CD14-positive monocyte (primary cell): ENCODE results near the gene LILRB3. TPM values are rescaled to one million over a fixed set of nuclear protein-coding genes. Genes with fewer than 3 reads are reported as not detected.

Experiments
- DNase-seq, 3 donors: peaks; one replicate each; pipeline ENCODE4 v3.0.0-alpha.2; 2011 to 2022
- H2AFZ ChIP-seq: 2 replicates; pipeline ENCODE4 v1.6.0; 2012; ENCODE audit warnings: mild to moderate bottlenecking, low read depth, low read length, inconsistent platforms; ENCODE audit not compliant: insufficient read depth, poor library complexity, severe bottlenecking
- H3K27ac ChIP-seq, 2 donors: 1 replicate in 1 of 2; 2 replicates in 1 of 2; pipeline ENCODE4 v1.5.1; 2012 to 2013; ENCODE audit warnings: low read length in 2 of 2, control low read depth in 1 of 2, inconsistent platforms in 1 of 2, low read depth in 1 of 2, mild to moderate bottlenecking in 1 of 2
- H3K27me3 ChIP-seq, 2 donors: one replicate each; pipeline versions ENCODE4 v1.6.0 to v1.6.1; 2011 to 2013; ENCODE audit warnings: low read length in 2 of 2; ENCODE audit not compliant: control insufficient read depth in 2 of 2, insufficient read depth in 2 of 2
- H3K36me3 ChIP-seq, 2 donors: replicated peaks in 1 of 2; 1 replicate in 1 of 2; 2 replicates in 1 of 2; pipeline versions ENCODE4 v1.5.1 to v1.6.1; 2012 to 2013; ENCODE audit warnings: low read length in 2 of 2, control low read depth in 1 of 2, inconsistent platforms in 1 of 2, mild to moderate bottlenecking in 1 of 2; ENCODE audit not compliant: insufficient read depth in 2 of 2, control insufficient read depth in 1 of 2
- H3K4me1 ChIP-seq, 2 donors: 1 replicate in 1 of 2; 2 replicates in 1 of 2; pipeline versions ENCODE4 v1.5.1 to v1.6.1; 2012 to 2013; ENCODE audit warnings: low read length in 2 of 2, control low read depth in 1 of 2, inconsistent platforms in 1 of 2, mild to moderate bottlenecking in 1 of 2, moderate library complexity in 1 of 2; ENCODE audit not compliant: insufficient read depth in 2 of 2, control insufficient read depth in 1 of 2
- H3K4me2 ChIP-seq: replicated peaks from 2 replicates; pipeline ENCODE3; 2012; ENCODE audit warnings: low read length, moderate library complexity, mild to moderate bottlenecking; ENCODE audit not compliant: poor library complexity, severe bottlenecking; ENCODE audit errors: extremely low read depth
- H3K4me3 ChIP-seq, 3 experiments: fragments of 200-600 bp in 1 of 3; sonication (generic) in 1 of 3; replicated peaks in 1 of 3; 1 replicate in 2 of 3; 2 replicates in 1 of 3; pipeline ENCODE4 v1.5.1; 2011 to 2013; ENCODE audit warnings: low read length in 3 of 3, mild to moderate bottlenecking in 3 of 3, control low read depth in 2 of 3, low read depth in 2 of 3, inconsistent platforms in 1 of 3, moderate library complexity in 1 of 3
- H3K79me2 ChIP-seq: 2 replicates; pipeline ENCODE4 v1.6.0; 2012; ENCODE audit warnings: mild to moderate bottlenecking, control low read depth, inconsistent platforms, low read length, moderate library complexity; ENCODE audit not compliant: insufficient read depth
- H3K9ac ChIP-seq: 2 replicates; pipeline ENCODE4 v1.6.0; 2017; ENCODE audit warnings: low read length, mild to moderate bottlenecking; ENCODE audit not compliant: insufficient read depth, poor library complexity, severe bottlenecking
- H3K9me3 ChIP-seq, 2 donors: replicated peaks in 1 of 2; 1 replicate in 1 of 2; 2 replicates in 1 of 2; pipeline versions ENCODE4 v1.5.1 to v1.6.1; 2012 to 2013; ENCODE audit warnings: low read length in 2 of 2, control low read depth in 1 of 2; ENCODE audit not compliant: control insufficient read depth in 1 of 2, insufficient read depth in 1 of 2
- H4K20me1 ChIP-seq: 2 replicates; pipeline ENCODE4 v1.6.0; 2012; ENCODE audit warnings: mild to moderate bottlenecking, low read length, control low read depth, moderate library complexity; ENCODE audit not compliant: insufficient read depth
- H3K27ac Mint-ChIP-seq, 7 donors: one replicate each; pipeline ENCODE4 v1.8.0; 2020; ENCODE audit warnings: mild to moderate bottlenecking in 7 of 7, mixed read lengths in 7 of 7, moderate library complexity in 6 of 7, inconsistent platforms in 2 of 7
- H3K27me3 Mint-ChIP-seq, 3 donors: one replicate each; pipeline ENCODE4 v1.8.0; 2021 to 2022; ENCODE audit warnings: low read depth in 3 of 3, mild to moderate bottlenecking in 3 of 3, mixed read lengths in 3 of 3, moderate library complexity in 3 of 3, inconsistent platforms in 1 of 3
- H3K36me3 Mint-ChIP-seq, 2 donors: one replicate each; pipeline ENCODE4 v1.8.0; 2020; ENCODE audit warnings: mixed read lengths in 2 of 2, inconsistent platforms in 1 of 2, mild to moderate bottlenecking in 1 of 2
- H3K4me1 Mint-ChIP-seq: one replicate; pipeline ENCODE4 v1.8.0; 2020; ENCODE audit warnings: mild to moderate bottlenecking, mixed read lengths
- H3K4me3 Mint-ChIP-seq, 2 donors: one replicate each; pipeline ENCODE4 v1.8.0; 2020; ENCODE audit warnings: mild to moderate bottlenecking in 2 of 2, mixed read lengths in 2 of 2, moderate library complexity in 1 of 2
- H3K9me3 Mint-ChIP-seq, 7 donors: one replicate each; pipeline ENCODE4 v1.8.0; 2020 to 2022; ENCODE audit warnings: mixed read lengths in 7 of 7, mild to moderate bottlenecking in 6 of 7, moderate library complexity in 6 of 7, inconsistent platforms in 2 of 7
- CTCF ChIP-seq: fragments of 200-600 bp; IDR thresholded peaks from one replicate; pipeline ENCODE4 v1.8.0; 2022; ENCODE audit warnings: antibody characterized with exemption, mild to moderate bottlenecking
- WGBS: methylation state at CpG from one replicate; pipeline ENCODE4 v1.1.5; 2013; ENCODE audit warnings: missing lambda C conversion rate; ENCODE audit not compliant: insufficient coverage; 5-methylcytosine and 5-hydroxymethylcytosine counted together
- intact Hi-C, 2 donors: fragments of 100-400 bp; cut with micrococcal nuclease; formaldehyde crosslinking; loops; one replicate each; pipeline versions ENCODE4 v1.15.0 to v1.15.1; 2023
- polyA plus RNA-seq, 3 donors: library from polyadenylated mRNA; depleted of rRNA in 1 of 3; unstranded in 2 of 3; stranded (reverse) in 1 of 3; fragments of 300-500 nt in 2 of 3; fragments of >200 nt in 1 of 3; fragmentation: Illumina TruSeq in 2 of 3; gene quantifications; 1 replicate in 2 of 3; 2 replicates in 1 of 3; pipeline ENCODE4 v1.2.3, GENCODE V29; 2012 to 2021

The LILRB3 gene
- polyA plus RNA-seq, 3 donors, result 62.9 to 455 (median 104) TPM

GRCh38 chr19:54211235-54211634 is 11.6 kb downstream of the LILRB3 start:
- peaks cover 55 to 73% of the 10 kb centered on the region in 2 donors for H3K4me1 ChIP-seq
- Mint-ChIP-seq H3K4me1 (peaks cover 75% of the 10 kb centered on the region), H3K27ac (peak overlapping the region; percentile 99 to 100 (median 100)), H3K27me3 (peaks cover 0 to 13% (median 2%) of the 10 kb centered on the region in 3 donors), H3K36me3 (peaks cover 46 to 55% of the 10 kb centered on the region in 2 donors), H3K4me3 (peak overlapping the region; percentile 76 to 88), H3K9me3 (peaks cover 0 to 4% (median 0%) of the 10 kb centered on the region in 7 donors)
- peak overlapping the region; percentile 97 to 100 for H3K27ac ChIP-seq
- peak overlapping the region; percentile 55 for H3K9ac ChIP-seq
- WGBS, result 56% methylated on average over 8 of the region's 12 CpGs
- no peaks in the 10 kb centered on the region for H3K9me3 ChIP-seq
- peaks cover 6% of the 10 kb centered on the region for H4K20me1 ChIP-seq
- H2AFZ ChIP-seq, result no peak overlapping the region
- H3K4me3 ChIP-seq, result peak overlapping the region in 2 of 3 experiments; percentile 17 to 58
- H3K79me2 ChIP-seq, result peaks cover 54% of the 10 kb centered on the region
- peak overlapping the region; percentile 48 for H3K4me2 ChIP-seq
- peaks cover 17% of the 10 kb centered on the region in 2 donors for H3K36me3 ChIP-seq
- intact Hi-C loops, result loop anchor here in 1 of 2 donors (5.0 kb wide), 1 partner anchor 36 kb away; no protein-coding TSS in a partner anchor
- no peak for TF ChIP-seq CTCF
- no peaks in the 10 kb centered on the region for H3K27me3 ChIP-seq
- DNase-seq, result no peak

- Histone ChIP-seq H3K27me3 (no peaks in the 10 kb centered on the region), H3K79me2 (peaks cover 66% of the 10 kb centered on the region), H3K27ac (peak overlapping the region; percentile 97 to 100), H3K4me1 (peaks cover 67 to 75% of the 10 kb centered on the region in 2 donors), H3K9me3 (no peaks in the 10 kb centered on the region), H3K4me2 (peak overlapping the region; percentile 48), H4K20me1 (peaks cover 16% of the 10 kb centered on the region), H3K36me3 (peaks cover 26 to 27% of the 10 kb centered on the region in 2 donors), H3K9ac (peak overlapping the region; percentile 81), H2AFZ (no peak overlapping the region), H3K4me3 (peak overlapping the region; percentile 3 to 58 (median 25))
- Mint-ChIP-seq H3K4me3 (peak overlapping the region; percentile 68 to 88), H3K27me3 (peaks cover 0 to 13% (median 2%) of the 10 kb centered on the region in 3 donors), H3K9me3 (peaks cover 0 to 4% (median 0%) of the 10 kb centered on the region in 7 donors), H3K27ac (peak overlapping the region; percentile 99 to 100 (median 100)), H3K4me1 (peaks cover 81% of the 10 kb centered on the region), H3K36me3 (peaks cover 55 to 62% of the 10 kb centered on the region in 2 donors)
- intact Hi-C loops, result loop anchor here (2.0 to 5.0 kb wide), 3 partner anchors 21 to 162 kb away; no protein-coding TSS in a partner anchor
- DNase-seq, result peak; percentile 87 to 95 (median 89)
- 6% methylated on average over 9 of the region's 10 CpGs for WGBS
- TF ChIP-seq CTCF, result no peak
Observed at GRCh38 chr19:54209811-54210494, 12.9 kb downstream of the LILRB3 start.
